K562 (cell line): ENCODE data around the gene DCAKD. TPM values are rescaled to one million over a fixed set of nuclear protein-coding genes. Genes with fewer than 3 reads are reported as not detected.

Experiments
- ATAC-seq: fragments of 200-7000 bp; cut with Tn5 transposase; 3 replicates; pipeline ENCODE4 v1.9.1; 2020; ENCODE audit warnings: moderate library complexity
- BruUV-seq: library from RNA; stranded (reverse); fragments of 400-500 nt; replicated peaks from 2 replicates; lab custom pipeline; 2021; lab: Mats Ljungman, UMichigan
- CTCF ChIA-PET: fragments of 300-600 bp; formaldehyde crosslinking; extraction: SDS; loops from one replicate; lab custom pipeline; 2021; ENCODE audit warnings: low intra/inter-chr PET ratio; lab: Yijun Ruan, JAX
- POLR2A ChIA-PET: fragments of 300-600, 350-650 bp; sonication (Branson Sonifier 250); formaldehyde crosslinking; extraction: SDS; loops from one replicate; lab custom pipeline; 2021; ENCODE audit warnings: antibody characterized with exemption, inconsistent platforms; lab: Yijun Ruan, JAX
- DNase-seq, 4 experiments: peaks; one replicate each; pipeline versions ENCODE4 v3.0.0 to v3.0.0-alpha.2; 2011 to 2018; ENCODE audit warnings: low spot score in 3 of 4, mixed read lengths in 3 of 4; ENCODE audit errors: extremely low read depth in 1 of 4
- FAIRE-seq: peaks from 2 replicates; lab custom pipeline; 2011; peaks lifted over from hg19 to GRCh38; lab: Jason Lieb, UNC
- H2AFZ ChIP-seq: 2 replicates; pipeline ENCODE4 v1.6.0; 2011; ENCODE audit warnings: low read depth, low read length, control low read depth, inconsistent platforms
- H3K27ac ChIP-seq: fragments of 200-600 bp; 3 replicates; pipeline ENCODE4 v1.8.0; 2011; ENCODE audit warnings: low read depth, mild to moderate bottlenecking, control low read depth, inconsistent platforms, low read length, moderate library complexity, mixed read lengths; ENCODE audit errors: extremely low read depth
- H3K27me3 ChIP-seq, 2 experiments: fragments of 300-600 bp in 1 of 2; 2 replicates in 1 of 2; 3 replicates in 1 of 2; pipeline versions ENCODE4 v1.6.0 to v1.8.0; 2011; ENCODE audit warnings: inconsistent platforms in 2 of 2, low read length in 2 of 2, mild to moderate bottlenecking in 1 of 2, mixed read lengths in 1 of 2, moderate library complexity in 1 of 2; ENCODE audit not compliant: control insufficient read depth in 2 of 2, insufficient read depth in 2 of 2
- H3K36me3 ChIP-seq: fragments of 300-600 bp; 3 replicates; pipeline ENCODE4 v1.8.0; 2011; ENCODE audit warnings: mild to moderate bottlenecking, low read length, inconsistent platforms; ENCODE audit not compliant: control insufficient read depth, insufficient read depth
- H3K4me1 ChIP-seq, 2 experiments: fragments of 200-600 bp in 1 of 2; replicated peaks in 1 of 2; 2 replicates in 1 of 2; 3 replicates in 1 of 2; pipeline versions ENCODE4 v1.5.1 to v1.8.0; 2011; ENCODE audit warnings: inconsistent platforms in 2 of 2, low read length in 2 of 2, mild to moderate bottlenecking in 1 of 2, mixed read lengths in 1 of 2, moderate library complexity in 1 of 2; ENCODE audit not compliant: control insufficient read depth in 2 of 2, insufficient read depth in 2 of 2
- H3K4me2 ChIP-seq: 2 replicates; pipeline ENCODE4 v1.6.1; 2011; ENCODE audit warnings: low read length, control low read depth, inconsistent platforms, mixed read lengths; ENCODE audit not compliant: insufficient read depth
- H3K4me3 ChIP-seq: fragments of 200-600 bp; sonication (generic), shearing (Covaris generic); 2 replicates; pipeline ENCODE4 v1.5.1; 2016; ENCODE audit warnings: control low read depth, inconsistent platforms
- H3K79me2 ChIP-seq: fragments of 200-600 bp; 3 replicates; pipeline ENCODE4 v1.8.0; 2011; ENCODE audit warnings: low read length, inconsistent platforms; ENCODE audit not compliant: control insufficient read depth, insufficient read depth
- H3K9ac ChIP-seq, 2 experiments: 2 replicates each; pipeline versions ENCODE4 v1.6.0 to v1.6.1; 2011; ENCODE audit warnings: low read depth in 2 of 2, low read length in 2 of 2, control low read depth in 1 of 2, inconsistent platforms in 1 of 2, mild to moderate bottlenecking in 1 of 2, mixed read lengths in 1 of 2; ENCODE audit not compliant: insufficient read depth in 1 of 2
- H3K9me1 ChIP-seq: one replicate; pipeline ENCODE4 v1.6.0; 2011; ENCODE audit warnings: inconsistent platforms, mild to moderate bottlenecking, low read length, moderate library complexity; ENCODE audit not compliant: control insufficient read depth, insufficient read depth
- H3K9me3 ChIP-seq: replicated peaks from 2 replicates; pipeline ENCODE4 v1.5.1; 2011; ENCODE audit warnings: low read depth, low read length, inconsistent platforms; ENCODE audit not compliant: control insufficient read depth, insufficient read depth
- H4K20me1 ChIP-seq: replicated peaks from 2 replicates; pipeline ENCODE4 v1.6.1; 2011; ENCODE audit warnings: low read length, inconsistent platforms, mixed read lengths; ENCODE audit not compliant: control insufficient read depth, insufficient read depth
- BRD4 ChIP-seq: fragments of 200-600 bp; sonication (generic); IDR thresholded peaks from 2 replicates; pipeline ENCODE4 v1.6.1; 2017; ENCODE audit warnings: inconsistent platforms
- CBX5 ChIP-seq: IDR thresholded peaks from 2 replicates; pipeline ENCODE4 v1.6.1; 2014; ENCODE audit warnings: low read depth, borderline replicate concordance
- E2F4 ChIP-seq: sonication (generic); formaldehyde crosslinking; IDR thresholded peaks from 2 replicates; pipeline ENCODE4 v1.8.0; 2022; ENCODE audit warnings: mild to moderate bottlenecking, low read depth, missing genetic modification reagents
- FOSL1 ChIP-seq: fragments of 200-800 bp; sonication (Bioruptor generic); conservative IDR thresholded peaks from 2 replicates; pipeline ENCODE4 v1.6.1; 2016; ENCODE audit warnings: missing genetic modification characterization, missing compliant biosample characterization
- FOXM1 ChIP-seq, 2 experiments: fragments of 450-650 bp in 1 of 2; sonication (generic) in 1 of 2; formaldehyde crosslinking in 1 of 2; IDR thresholded peaks; 2 replicates each; pipeline versions ENCODE4 v1.6.1 to v1.9.0; 2017 to 2022; ENCODE audit warnings: low read depth in 2 of 2, mild to moderate bottlenecking in 2 of 2, missing genetic modification reagents in 1 of 2, moderate library complexity in 1 of 2
- GABPA ChIP-seq: fragments of 200-800 bp; sonication (Bioruptor generic); conservative IDR thresholded peaks from 2 replicates; pipeline ENCODE4 v1.6.1; 2016; ENCODE audit warnings: low read depth, missing genetic modification characterization, missing compliant biosample characterization
- HIVEP1 ChIP-seq: fragments of 250-450 bp; sonication (Bioruptor Pico); IDR thresholded peaks from 2 replicates; pipeline ENCODE4 v1.4.0; 2020; ENCODE audit warnings: mild to moderate bottlenecking
- KLF13 ChIP-seq: fragments of 450-650 bp; IDR thresholded peaks from 2 replicates; pipeline ENCODE4 v1.6.1; 2016; ENCODE audit warnings: missing genetic modification characterization, low read depth, mild to moderate bottlenecking, missing compliant biosample characterization, moderate library complexity, borderline replicate concordance
- NR2C2 ChIP-seq, 2 experiments: fragments of 200-800 bp in 1 of 2; sonication (Bioruptor generic) in 1 of 2; sonication (generic) in 1 of 2; formaldehyde crosslinking in 1 of 2; IDR thresholded peaks; 2 replicates each; pipeline versions ENCODE4 v1.6.1 to v1.8.0; 2016 to 2022; ENCODE audit warnings: mild to moderate bottlenecking in 1 of 2, missing compliant biosample characterization in 1 of 2, missing genetic modification characterization in 1 of 2, missing genetic modification reagents in 1 of 2
- POLR3G ChIP-seq: IDR thresholded peaks from 2 replicates; pipeline ENCODE4 v1.6.1; 2011; ENCODE audit not compliant: insufficient read length, insufficient replicate concordance; ENCODE audit errors: extremely low read depth
- RB1 ChIP-seq: fragments of 450-650 bp; IDR thresholded peaks from 2 replicates; pipeline ENCODE4 v1.6.1; 2017; ENCODE audit warnings: low read depth, mild to moderate bottlenecking
- RBM17 ChIP-seq: fragments of 200-400 bp; formaldehyde crosslinking; IDR thresholded peaks from 2 replicates; pipeline ENCODE4 v1.6.1; 2017; ENCODE audit warnings: low read depth, mild to moderate bottlenecking, low read length, borderline replicate concordance
- RNF2 ChIP-seq: sonication (generic); IDR thresholded peaks from 2 replicates; pipeline ENCODE4 v1.6.1; 2016
- SMAD3 ChIP-seq: fragments of 450-650 bp; formaldehyde crosslinking; conservative IDR thresholded peaks from 2 replicates; pipeline ENCODE4 v1.4.0; 2020; ENCODE audit warnings: mild to moderate bottlenecking
- SP2 ChIP-seq: IDR thresholded peaks from 2 replicates; pipeline ENCODE4 v1.6.1; 2011; ENCODE audit warnings: mild to moderate bottlenecking, low read depth, low read length, moderate library complexity; ENCODE audit not compliant: poor library complexity, severe bottlenecking; ENCODE audit errors: extremely low read depth
- TCF7 ChIP-seq: sonication (generic); IDR thresholded peaks from 2 replicates; pipeline ENCODE4 v1.6.1; 2016; ENCODE audit warnings: antibody characterized with exemption, borderline replicate concordance
- WGBS: fragments of 100-300 bp; shearing (Covaris generic); methylation state at CpG from one replicate; pipeline ENCODE4 v1.1.6; 2016; ENCODE audit warnings: low coverage, mixed read lengths; ENCODE audit not compliant: insufficient coverage; ENCODE audit errors: missing lambda C conversion rate; 5-methylcytosine and 5-hydroxymethylcytosine counted together
- in situ Hi-C: fragments of 300-500 bp; cut with MboI; formaldehyde crosslinking; loops from 4 replicates; pipeline ENCODE4 v1.15.0; 2018; ENCODE audit warnings: inconsistent platforms, mixed read lengths
- intact Hi-C: fragments of 100-400 bp; cut with micrococcal nuclease; formaldehyde crosslinking; loops from 2 replicates; pipeline ENCODE4 v1.14.2; 2022
- polyA plus RNA-seq, 8 experiments: library from polyadenylated mRNA; depleted of rRNA in 4 of 8; stranded (reverse) in 5 of 8; unstranded in 3 of 8; fragments of >200 nt; fragmentation: Nextera tagmentation in 2 of 8; fragmentation: Illumina TruSeq in 1 of 8; extraction: Ambion mirVana in 2 of 8; extraction: Trizol in 1 of 8; gene quantifications; 2 replicates each; pipeline versions ENCODE4 v1.2.1 to v1.2.3, GENCODE V29; 2011 to 2014; ENCODE audit warnings: inconsistent platforms in 1 of 8, missing spikeins in 1 of 8
- total RNA-seq, 7 experiments: library from RNA; depleted of rRNA in 6 of 7; stranded (reverse); fragments of >200 nt in 6 of 7; fragmentation: Illumina TruSeq in 2 of 7; extraction: Trizol in 2 of 7; gene quantifications; 2 replicates each; pipeline versions ENCODE4 v1.2.1 to v1.2.3, GENCODE V29; 2011 to 2021; ENCODE audit warnings: low replicate concordance in 1 of 7
- TF ChIP-seq, protein P1 (sequence below): sonication (generic); formaldehyde crosslinking; IDR thresholded peaks from 2 replicates; pipeline ENCODE4 v1.8.1; 2023; ENCODE audit warnings: mild to moderate bottlenecking, missing genetic modification reagents, moderate library complexity
- TF ChIP-seq, protein P2 (sequence below): fragments of 450-650 bp; IDR thresholded peaks from 2 replicates; pipeline ENCODE4 v1.6.1; 2016; ENCODE audit warnings: borderline replicate concordance

DCAKD gene
- total and polyA plus RNA-seq, 9 of the 15 experiments (the other 6 are each of a cell fraction or from before 2014, with no cell fraction given): 7.9 to 35.5 (median 21.4) TPM

DNA sequence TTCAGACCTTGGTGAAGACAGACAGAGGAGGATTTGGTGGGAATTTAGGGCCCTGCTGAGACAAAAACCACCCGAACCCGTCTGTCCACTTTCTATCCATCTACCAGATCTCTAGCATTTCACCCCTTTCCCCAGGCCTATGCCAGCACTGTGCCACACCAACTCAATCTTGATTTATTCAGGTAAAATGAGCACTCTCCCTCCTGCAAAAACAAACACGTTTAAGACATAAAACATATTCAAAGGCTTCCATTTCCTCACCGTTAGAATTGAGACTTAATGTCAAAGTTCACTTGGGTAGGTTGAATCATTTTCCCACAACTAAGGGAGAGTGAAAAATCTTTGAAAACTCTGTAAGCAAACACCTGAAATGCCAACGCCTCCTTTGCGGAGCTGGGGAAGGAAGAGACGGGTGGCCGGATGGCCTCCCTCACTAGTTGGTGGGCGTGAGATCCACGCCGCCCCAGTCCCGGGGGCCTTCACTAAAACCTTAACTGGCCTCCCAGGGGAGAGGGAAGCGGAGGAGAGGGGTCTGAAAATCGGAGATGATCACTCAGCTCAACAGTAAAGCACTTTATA lies 862 bp downstream of the DCAKD start:
- ChIA-PET POLR2A (interaction anchor here (0.6 to 5.0 kb wide), 7 partner anchors 12 to 102 kb away, joined by 3 to 47 read pairs (median 5); partner anchors contain the start of genes HEXIM1 and NMT1), CTCF (no interaction called here)
- peak overlapping the region; percentile 91 for H3K4me2 ChIP-seq
- BruUV-seq: TSS peak; percentile 62
- in situ Hi-C loops (no loop called here), intact Hi-C loops (no loop called here)
- peak overlapping the region; percentile 61 for H3K4me3 ChIP-seq
- no peaks in the 10 kb centered on the region for H3K9me3 ChIP-seq
- H3K27me3 ChIP-seq: no peaks in the 10 kb centered on the region
- peak overlapping the region; percentile 91 to 93 for H3K9ac ChIP-seq
- peaks cover 15% of the 10 kb centered on the region; the same call in 1 of the 3 replicates for H3K36me3 ChIP-seq
- ATAC-seq: peak; percentile 36
- peak; percentile 48 for FAIRE-seq
- H3K4me1 ChIP-seq: peaks cover 17 to 20% of the 10 kb centered on the region in 2 experiments
- peak; percentile 45 to 62 (median 50) for DNase-seq
- H3K27ac ChIP-seq: peak overlapping the region; percentile 87
- H3K79me2 ChIP-seq: peaks cover 58% of the 10 kb centered on the region
- 0% methylated on average over 10 of the region's 14 CpGs for WGBS
- H4K20me1 ChIP-seq: no peaks in the 10 kb centered on the region; the same call in 1 of the 2 replicates
- H2AFZ ChIP-seq: peak overlapping the region; percentile 73
- H3K9me1 ChIP-seq: no peaks in the 10 kb centered on the region
- TF ChIP-seq GABPA (tag) (no peak), SP2 (no peak), BRD4 (no peak), E2F4 (no peak), RBM17 (no peak), RB1 (no peak), RNF2 (no peak), KLF13 (tag) (no peak), POLR3G (no peak), FOXM1 (IDR thresholded peaks at IDR 0.05; ENCODE audit: low read depth) (no peak), FOXM1 (CRISPR knock-in tag; IDR thresholded peaks at IDR 0.05; ENCODE audit: low read depth) (no peak), NR2C2 (CRISPR knock-in tag; IDR thresholded peaks at IDR 0.05) (no peak), NR2C2 (tag; IDR thresholded peaks at IDR 0.05) (peak; percentile 73; the same call in 1 of the 2 replicates), TCF7 (no peak), CBX5 (no peak), FOSL1 (no peak), HIVEP1 (CRISPR knock-in tag) (no peak), SMAD3 (CRISPR knock-in tag) (no peak)
- TF ChIP-seq, protein P1, sequence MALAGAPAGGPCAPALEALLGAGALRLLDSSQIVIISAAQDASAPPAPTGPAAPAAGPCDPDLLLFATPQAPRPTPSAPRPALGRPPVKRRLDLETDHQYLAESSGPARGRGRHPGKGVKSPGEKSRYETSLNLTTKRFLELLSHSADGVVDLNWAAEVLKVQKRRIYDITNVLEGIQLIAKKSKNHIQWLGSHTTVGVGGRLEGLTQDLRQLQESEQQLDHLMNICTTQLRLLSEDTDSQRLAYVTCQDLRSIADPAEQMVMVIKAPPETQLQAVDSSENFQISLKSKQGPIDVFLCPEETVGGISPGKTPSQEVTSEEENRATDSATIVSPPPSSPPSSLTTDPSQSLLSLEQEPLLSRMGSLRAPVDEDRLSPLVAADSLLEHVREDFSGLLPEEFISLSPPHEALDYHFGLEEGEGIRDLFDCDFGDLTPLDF: no peak
- TF ChIP-seq, protein P2, sequence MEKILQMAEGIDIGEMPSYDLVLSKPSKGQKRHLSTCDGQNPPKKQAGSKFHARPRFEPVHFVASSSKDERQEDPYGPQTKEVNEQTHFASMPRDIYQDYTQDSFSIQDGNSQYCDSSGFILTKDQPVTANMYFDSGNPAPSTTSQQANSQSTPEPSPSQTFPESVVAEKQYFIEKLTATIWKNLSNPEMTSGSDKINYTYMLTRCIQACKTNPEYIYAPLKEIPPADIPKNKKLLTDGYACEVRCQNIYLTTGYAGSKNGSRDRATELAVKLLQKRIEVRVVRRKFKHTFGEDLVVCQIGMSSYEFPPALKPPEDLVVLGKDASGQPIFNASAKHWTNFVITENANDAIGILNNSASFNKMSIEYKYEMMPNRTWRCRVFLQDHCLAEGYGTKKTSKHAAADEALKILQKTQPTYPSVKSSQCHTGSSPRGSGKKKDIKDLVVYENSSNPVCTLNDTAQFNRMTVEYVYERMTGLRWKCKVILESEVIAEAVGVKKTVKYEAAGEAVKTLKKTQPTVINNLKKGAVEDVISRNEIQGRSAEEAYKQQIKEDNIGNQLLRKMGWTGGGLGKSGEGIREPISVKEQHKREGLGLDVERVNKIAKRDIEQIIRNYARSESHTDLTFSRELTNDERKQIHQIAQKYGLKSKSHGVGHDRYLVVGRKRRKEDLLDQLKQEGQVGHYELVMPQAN: no peak
